GM12878 (cell line): Measurements from ENCODE around the gene PKHD1. TPM values are rescaled to one million over a fixed set of nuclear protein-coding genes. Genes with fewer than 3 reads are reported as not detected.
A peak's percentile ranks its signal among the peaks of the same experiment; 100 is the strongest.

Source experiments
- ATAC-seq: fragments of 200-7000 bp; cut with Tn5 transposase; 3 replicates; pipeline ENCODE4 v1.9.1; 2020; ENCODE audit warnings: mild to moderate bottlenecking, moderate library complexity
- BruUV-seq: library from RNA; stranded (reverse); fragments of 400-500 nt; replicated peaks from 2 replicates; lab custom pipeline; 2021; lab: Mats Ljungman, UMichigan
- CTCF ChIA-PET: fragments of 300-600 bp; sonication (Branson Sonifier 250); formaldehyde crosslinking; extraction: SDS; loops from one replicate; lab custom pipeline; 2021; ENCODE audit warnings: inconsistent platforms; lab: Yijun Ruan, JAX
- POLR2A ChIA-PET: fragments of 350-600 bp; formaldehyde crosslinking; extraction: SDS; loops from one replicate; lab custom pipeline; 2021; ENCODE audit warnings: inconsistent platforms; lab: Charles Lee
- RAD21 ChIA-PET: fragments of 300-600 bp; sonication (Branson Sonifier 250); formaldehyde crosslinking; loops from one replicate; lab custom pipeline; 2023; ENCODE audit warnings: antibody characterized with exemption; ENCODE audit not compliant: unreplicated experiment; lab: Charles Lee
- SMC1A ChIA-PET: fragments of 300-600 bp; sonication (Branson Sonifier 250); formaldehyde crosslinking; loops from one replicate; lab custom pipeline; 2023; ENCODE audit not compliant: unreplicated experiment, uncharacterized antibody; lab: Charles Lee
- DNase-seq: peaks from one replicate; pipeline ENCODE4 v3.0.0-alpha.2; 2011; ENCODE audit warnings: low read depth, low spot score
- FAIRE-seq: peaks from 3 replicates; lab custom pipeline; 2011; peaks lifted over from hg19 to GRCh38; lab: Jason Lieb, UNC
- H2AFZ ChIP-seq: 2 replicates; pipeline ENCODE4 v1.6.0; 2011; ENCODE audit warnings: low read depth, low read length, control low read depth; ENCODE audit not compliant: control insufficient read depth
- H3K27ac ChIP-seq: 2 replicates; pipeline ENCODE4 v1.5.1; 2011; ENCODE audit warnings: control low read depth; ENCODE audit not compliant: control insufficient read depth, insufficient read depth
- H3K27me3 ChIP-seq, 2 experiments: replicated peaks in 1 of 2; 2 replicates each; pipeline versions ENCODE4 v1.6.0 to v1.6.1; 2011; ENCODE audit warnings: low read length in 1 of 2; ENCODE audit not compliant: control insufficient read depth in 2 of 2, insufficient read depth in 2 of 2
- H3K36me3 ChIP-seq, 2 experiments: 2 replicates each; pipeline ENCODE4 v1.5.1; 2011; ENCODE audit warnings: low read length in 1 of 2; ENCODE audit not compliant: control insufficient read depth in 2 of 2, insufficient read depth in 2 of 2
- H3K4me1 ChIP-seq: 2 replicates; pipeline ENCODE4 v1.6.1; 2011; ENCODE audit warnings: mild to moderate bottlenecking, low read length, moderate library complexity, mixed read lengths; ENCODE audit not compliant: control insufficient read depth, insufficient read depth
- H3K4me2 ChIP-seq: 2 replicates; pipeline ENCODE4 v1.6.0; 2011; ENCODE audit warnings: control low read depth; ENCODE audit not compliant: control insufficient read depth, insufficient read depth
- H3K4me3 ChIP-seq: fragments of 200-600 bp; sonication (generic); 2 replicates; pipeline ENCODE4 v1.5.1; 2016
- H3K79me2 ChIP-seq: 2 replicates; pipeline ENCODE4 v1.6.0; 2011; ENCODE audit warnings: low read length; ENCODE audit not compliant: control insufficient read depth, insufficient read depth
- H3K9ac ChIP-seq: 2 replicates; pipeline ENCODE4 v1.8.0; 2011; ENCODE audit warnings: low read length, control low read depth, mixed read lengths; ENCODE audit not compliant: control insufficient read depth, insufficient read depth
- H3K9me3 ChIP-seq: replicated peaks from 3 replicates; pipeline ENCODE4 v1.5.1; 2011; ENCODE audit warnings: mild to moderate bottlenecking, low read length; ENCODE audit not compliant: control insufficient read depth, insufficient read depth
- H4K20me1 ChIP-seq: 2 replicates; pipeline ENCODE4 v1.6.0; 2011; ENCODE audit not compliant: control insufficient read depth, insufficient read depth
- BCL11A ChIP-seq: IDR thresholded peaks from 2 replicates; pipeline ENCODE4 v1.6.1; 2011; ENCODE audit warnings: low read depth, low read length
- CBX5 ChIP-seq: sonication (generic); IDR thresholded peaks from 2 replicates; pipeline ENCODE4 v1.6.1; 2016; ENCODE audit warnings: low read depth, moderate library complexity, mild to moderate bottlenecking, inconsistent platforms
- CREB1 ChIP-seq: IDR thresholded peaks from 2 replicates; pipeline ENCODE4 v1.6.1; 2012; ENCODE audit warnings: low read depth, mild to moderate bottlenecking, inconsistent platforms
- DPF2 ChIP-seq: fragments of 450-650 bp; IDR thresholded peaks from 2 replicates; pipeline ENCODE4 v1.6.1; 2017; ENCODE audit warnings: mild to moderate bottlenecking
- EP300 ChIP-seq, 2 experiments: fragments of 150-350 bp in 1 of 2; IDR thresholded peaks; 2 replicates each; pipeline ENCODE4 v1.6.1; 2011 to 2012; ENCODE audit warnings: low read depth in 2 of 2, low read length in 2 of 2, borderline replicate concordance in 1 of 2, improper control_type of control experiment in 1 of 2, inconsistent platforms in 1 of 2; ENCODE audit not compliant: control insufficient read depth in 1 of 2
- ESRRA ChIP-seq: IDR thresholded peaks from 2 replicates; pipeline ENCODE4 v1.6.1; 2012; ENCODE audit warnings: mild to moderate bottlenecking, low read length, improper control_type of control experiment
- GABPA ChIP-seq: IDR thresholded peaks from 2 replicates; pipeline ENCODE4 v1.6.1; 2014; ENCODE audit warnings: antibody characterized with exemption, low read depth, mild to moderate bottlenecking, inconsistent platforms
- IKZF2 ChIP-seq, 2 experiments: fragments of 450-650 bp; IDR thresholded peaks; 2 replicates each; pipeline ENCODE4 v1.6.1; 2017; ENCODE audit warnings: mild to moderate bottlenecking in 2 of 2, moderate library complexity in 2 of 2
- IRF4 ChIP-seq: IDR thresholded peaks from 2 replicates; pipeline ENCODE4 v1.6.1; 2011; ENCODE audit warnings: low read depth, low read length
- MEF2B ChIP-seq: fragments of 450-650 bp; IDR thresholded peaks from 2 replicates; pipeline ENCODE4 v1.6.1; 2018; ENCODE audit warnings: mild to moderate bottlenecking, moderate library complexity; ENCODE audit not compliant: partially characterized antibody, poor library complexity, severe bottlenecking
- NR2C1 ChIP-seq: fragments of 450-650 bp; IDR thresholded peaks from 2 replicates; pipeline ENCODE4 v1.6.1; 2017; ENCODE audit warnings: antibody characterized with exemption, mild to moderate bottlenecking, moderate library complexity
- NR2F1 ChIP-seq: fragments of 450-650 bp; conservative IDR thresholded peaks from 2 replicates; pipeline ENCODE4 v1.6.1; 2017; ENCODE audit warnings: mild to moderate bottlenecking
- RAD51 ChIP-seq: fragments of 450-650 bp; IDR thresholded peaks from 2 replicates; pipeline ENCODE4 v1.6.1; 2016; ENCODE audit warnings: moderate library complexity, mild to moderate bottlenecking, inconsistent platforms
- SP1 ChIP-seq: IDR thresholded peaks from one replicate; pipeline ENCODE4 v1.6.1; 2011; ENCODE audit warnings: low read depth, low read length
- YY1 ChIP-seq: IDR thresholded peaks from 2 replicates; pipeline ENCODE4 v1.6.1; 2011; ENCODE audit warnings: low read depth, mild to moderate bottlenecking, low read length
- ZNF217 ChIP-seq: fragments of 450-650 bp; IDR thresholded peaks from 2 replicates; pipeline ENCODE4 v1.6.1; 2017; ENCODE audit warnings: antibody characterized with exemption, mild to moderate bottlenecking
- WGBS: methylation state at CpG from one replicate; pipeline ENCODE4 v1.1.6; 2016; ENCODE audit warnings: low lambda C conversion rate; ENCODE audit not compliant: insufficient replicate concordance, insufficient coverage; ENCODE audit errors: missing lambda C conversion rate; 5-methylcytosine and 5-hydroxymethylcytosine counted together
- in situ Hi-C: fragments of 300-500 bp; cut with MboI; formaldehyde crosslinking; loops from 9 replicates; pipeline ENCODE4 v1.14.3; 2018; ENCODE audit warnings: mixed read lengths
- intact Hi-C: fragments of 100-400 bp; cut with micrococcal nuclease; formaldehyde crosslinking; loops from one replicate; pipeline ENCODE4 v1.14.2; 2022; ENCODE audit not compliant: unreplicated experiment
- polyA plus RNA-seq, 11 experiments: library from polyadenylated mRNA; depleted of rRNA in 4 of 11; unstranded in 6 of 11; stranded (reverse) in 5 of 11; fragments of >200 nt; fragmentation: Nextera tagmentation in 4 of 11; fragmentation: Illumina TruSeq in 1 of 11; extraction: Ambion mirVana in 4 of 11; extraction: Trizol in 1 of 11; gene quantifications; 1 replicate in 1 of 11; 2 replicates in 10 of 11; pipeline versions ENCODE4 v1.2.1 to v1.2.3, GENCODE V29; 2011 to 2016; ENCODE audit warnings: inconsistent platforms in 2 of 11, missing spikeins in 2 of 11, low read depth in 1 of 11
- total RNA-seq, 4 experiments: library from RNA; depleted of rRNA in 3 of 4; stranded (reverse); fragments of >200 nt in 3 of 4; fragmentation: Illumina TruSeq in 1 of 4; extraction: Trizol in 1 of 4; gene quantifications; 2 replicates each; pipeline versions ENCODE4 v1.2.1 to v1.2.3, GENCODE V29; 2013 to 2021
- TF ChIP-seq, protein P1 (sequence below): fragments of 450-650 bp; formaldehyde crosslinking; IDR thresholded peaks from 2 replicates; pipeline ENCODE4 v1.4.0; 2022; ENCODE audit warnings: mild to moderate bottlenecking, moderate library complexity
- TF ChIP-seq, protein P2 (sequence below): fragments of 150-350 bp; IDR thresholded peaks from 2 replicates; pipeline ENCODE4 v1.6.1; 2014; ENCODE audit warnings: mild to moderate bottlenecking, low read depth, low read length

The PKHD1 gene
- total and polyA plus RNA-seq, 10 of the 15 experiments (the other 5 are each of a cell fraction or from before 2014, with no cell fraction given): under 0.01 to 0.90 (median 0.02) TPM; not detected in 1

DNA sequence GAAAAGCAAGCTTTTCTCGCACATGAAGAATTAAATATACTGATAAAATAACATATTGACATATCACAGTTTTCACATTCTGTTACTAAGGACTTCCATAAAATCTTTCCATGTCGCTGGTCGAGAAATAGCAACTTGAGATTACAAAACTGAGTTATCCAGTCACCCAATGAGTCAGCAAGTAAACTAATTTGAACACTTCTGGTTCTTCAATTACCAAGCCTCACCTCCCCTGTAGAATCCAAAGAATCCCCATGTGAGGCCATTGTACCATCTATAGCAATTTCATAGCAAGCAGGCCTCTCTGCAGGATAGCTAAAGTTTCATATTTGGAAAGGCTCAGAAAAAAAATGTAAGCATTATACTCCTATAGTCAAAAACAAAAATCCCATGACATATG, 87.3 kb downstream of the PKHD1 start (continued):
- TF ChIP-seq, protein P1, sequence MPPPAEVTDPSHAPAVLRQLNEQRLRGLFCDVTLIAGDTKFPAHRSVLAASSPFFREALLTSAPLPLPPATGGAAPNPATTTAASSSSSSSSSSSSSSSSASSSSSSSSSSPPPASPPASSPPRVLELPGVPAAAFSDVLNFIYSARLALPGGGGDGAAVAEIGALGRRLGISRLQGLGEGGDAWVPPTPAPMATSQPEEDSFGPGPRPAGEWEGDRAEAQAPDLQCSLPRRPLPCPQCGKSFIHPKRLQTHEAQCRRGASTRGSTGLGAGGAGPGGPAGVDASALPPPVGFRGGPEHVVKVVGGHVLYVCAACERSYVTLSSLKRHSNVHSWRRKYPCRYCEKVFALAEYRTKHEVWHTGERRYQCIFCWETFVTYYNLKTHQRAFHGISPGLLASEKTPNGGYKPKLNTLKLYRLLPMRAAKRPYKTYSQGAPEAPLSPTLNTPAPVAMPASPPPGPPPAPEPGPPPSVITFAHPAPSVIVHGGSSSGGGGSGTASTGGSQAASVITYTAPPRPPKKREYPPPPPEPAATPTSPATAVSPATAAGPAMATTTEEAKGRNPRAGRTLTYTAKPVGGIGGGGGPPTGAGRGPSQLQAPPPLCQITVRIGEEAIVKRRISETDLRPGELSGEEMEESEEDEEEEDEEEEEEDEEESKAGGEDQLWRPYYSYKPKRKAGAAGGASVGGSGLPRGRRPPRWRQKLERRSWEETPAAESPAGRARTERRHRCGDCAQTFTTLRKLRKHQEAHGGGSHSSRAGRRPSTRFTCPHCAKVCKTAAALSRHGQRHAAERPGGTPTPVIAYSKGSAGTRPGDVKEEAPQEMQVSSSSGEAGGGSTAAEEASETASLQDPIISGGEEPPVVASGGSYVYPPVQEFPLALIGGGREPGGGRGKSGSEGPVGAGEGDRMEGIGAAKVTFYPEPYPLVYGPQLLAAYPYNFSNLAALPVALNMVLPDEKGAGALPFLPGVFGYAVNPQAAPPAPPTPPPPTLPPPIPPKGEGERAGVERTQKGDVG (CRISPR knock-in tag): no peak
- TF ChIP-seq RAD51 (no peak), MEF2B (no peak)

DNA sequence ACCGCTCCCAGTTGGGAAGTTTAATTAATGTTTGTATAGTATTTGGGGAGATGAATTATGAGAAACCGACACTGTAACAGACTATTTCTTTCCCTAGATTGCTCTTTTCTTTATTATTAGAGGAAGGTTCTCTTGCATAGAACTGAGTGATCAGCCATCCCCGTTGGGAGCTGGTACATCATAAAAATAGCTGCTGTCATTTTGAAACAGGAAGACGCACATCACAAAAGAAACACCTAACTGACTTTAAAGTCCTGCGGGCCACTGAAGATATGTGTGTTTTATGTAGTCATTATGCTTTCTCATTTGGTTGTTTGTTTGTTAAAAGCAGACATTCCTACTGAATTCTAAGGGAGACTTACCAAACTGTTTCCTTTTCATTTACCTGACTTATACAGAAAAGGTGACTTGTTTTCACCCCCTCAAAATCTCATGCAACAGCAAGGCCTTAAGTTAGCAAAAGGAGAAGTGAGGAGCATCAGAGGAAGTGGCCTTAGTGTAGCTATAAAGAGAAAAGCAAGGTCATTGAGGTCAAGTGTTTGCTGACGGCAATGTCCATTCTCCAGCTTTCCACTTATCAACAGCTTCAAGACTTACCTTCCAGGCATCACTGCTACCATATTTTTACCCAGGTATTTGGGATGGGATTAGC, 91.0 kb downstream of the PKHD1 start:
- DNase-seq: peak; percentile 72
- ChIA-PET SMC1A (interaction anchor here (0.8 to 2.3 kb wide), 9 partner anchors 8 to 503 kb away, joined by 3 to 17 read pairs (median 5); no protein-coding TSS in a partner anchor), CTCF (interaction anchor here (0.7 to 3.3 kb wide), 8 partner anchors 9 to 381 kb away, joined by 3 to 29 read pairs (median 4); no protein-coding TSS in a partner anchor), RAD21 (interaction anchor here (0.7 to 2.6 kb wide), 6 partner anchors 13 to 62 kb away, joined by 3 to 8 read pairs (median 5); no protein-coding TSS in a partner anchor), POLR2A (interaction anchor here (1.1 kb wide), 1 partner anchor 13 kb away, joined by 3 read pairs; no protein-coding TSS in a partner anchor)
- peak; percentile 84 for FAIRE-seq
- Histone ChIP-seq H3K4me2 (peak overlapping the region; percentile 56), H3K4me1 (peaks cover 14% of the 10 kb centered on the region), H3K9me3 (peaks cover 1% of the 10 kb centered on the region; the same call in 2 of the 3 replicates), H4K20me1 (no peaks in the 10 kb centered on the region), H2AFZ (peak overlapping the region; percentile 33), H3K79me2 (no peaks in the 10 kb centered on the region), H3K36me3 (no peaks in the 10 kb centered on the region), H3K27ac (peak overlapping the region; percentile 64), H3K9ac (no peak overlapping the region), H3K27me3 (no peaks in the 10 kb centered on the region), H3K4me3 (0 out of 2 replicates have a peak overlapping the region, but pooled peaks have one; percentile 3)
- BruUV-seq: no TSS peak
- ATAC-seq: peak; percentile 95
- 0% methylated on average over 6 of the region's 6 CpGs for WGBS
- intact Hi-C loops (no loop called here), in situ Hi-C loops (no loop called here)
- TF ChIP-seq YY1 (no peak), CREB1 (0 out of 2 replicates have a peak, but pooled peaks have one; percentile 17), ZNF217 (0 out of 2 replicates have a peak, but pooled peaks have one; percentile 61), DPF2 (peak; percentile 84), SP1 (peak; percentile 42), ESRRA (peak; percentile 92), CBX5 (0 out of 2 replicates have a peak, but pooled peaks have one; percentile 62), NR2F1 (peak; percentile 98), IRF4 (peak; percentile 74; the same call in 1 of the 2 replicates), GABPA (0 out of 2 replicates have a peak, but pooled peaks have one; percentile 17), MEF2B (peak; percentile 74), BCL11A (peak; percentile 54; the same call in 1 of the 2 replicates), NR2C1 (peak; percentile 38), IKZF2 (IDR thresholded peaks at IDR 0.05) (peak in 1 of 2 experiments; percentile 46; a peak in 2 of 4 replicates), EP300 (IDR thresholded peaks at IDR 0.05; ENCODE audit: borderline replicate concordance in 1 of 2, control insufficient read depth in 1 of 2, low read depth in 2 of 2, low read length in 2 of 2) (peak in 1 of 2 experiments; percentile 60; a peak in 1 of 4 replicates)
- TF ChIP-seq, protein P2, sequence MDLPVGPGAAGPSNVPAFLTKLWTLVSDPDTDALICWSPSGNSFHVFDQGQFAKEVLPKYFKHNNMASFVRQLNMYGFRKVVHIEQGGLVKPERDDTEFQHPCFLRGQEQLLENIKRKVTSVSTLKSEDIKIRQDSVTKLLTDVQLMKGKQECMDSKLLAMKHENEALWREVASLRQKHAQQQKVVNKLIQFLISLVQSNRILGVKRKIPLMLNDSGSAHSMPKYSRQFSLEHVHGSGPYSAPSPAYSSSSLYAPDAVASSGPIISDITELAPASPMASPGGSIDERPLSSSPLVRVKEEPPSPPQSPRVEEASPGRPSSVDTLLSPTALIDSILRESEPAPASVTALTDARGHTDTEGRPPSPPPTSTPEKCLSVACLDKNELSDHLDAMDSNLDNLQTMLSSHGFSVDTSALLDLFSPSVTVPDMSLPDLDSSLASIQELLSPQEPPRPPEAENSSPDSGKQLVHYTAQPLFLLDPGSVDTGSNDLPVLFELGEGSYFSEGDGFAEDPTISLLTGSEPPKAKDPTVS: no peak
